ENCODE data around the gene PRDM15. TPM values are rescaled to one million over a fixed set of nuclear protein-coding genes. Genes with fewer than 3 reads are reported as not detected.

Gene PRDM15
- total RNA-seq, 4 donors from 2014 or later = 7.6 to 27.5 (median 12.9) TPM

- Histone ChIP-seq H3K9me3 (no peaks in the 10 kb centered on the region), H3K36me3 (peaks cover 46% of the 10 kb centered on the region), H3K4me3 (no peak overlapping the region), H3K27me3 (no peaks in the 10 kb centered on the region), H3K27ac (no peak overlapping the region), H3K4me1 (no peaks in the 10 kb centered on the region)
- peak; percentile 55 to 65 for DNase-seq (ENCODE audit: low spot score in 2 of 2)
- 98% methylated on average over 11 of the region's 21 CpGs for WGBS
- TF ChIP-seq CTCF (IDR thresholded peaks at IDR 0.05) = no peak
- no peak for TF ChIP-seq POLR2AphosphoS5 (IDR thresholded peaks at IDR 0.05)
- no peak for TF ChIP-seq EP300 (IDR thresholded peaks at IDR 0.05)
- no peak for TF ChIP-seq POLR2A (IDR thresholded peaks at IDR 0.05)
Measured at GRCh38 chr21:41830764-41831452, 48.2 kb downstream of the PRDM15 start.

- H3K27me3 ChIP-seq = no peaks in the 10 kb centered on the region
- 89% methylated on average over 2 of the region's 2 CpGs for WGBS
- no peak for DNase-seq (ENCODE audit: low spot score in 2 of 2)
Measured at GRCh38 chr21:41830145-41830707, 48.9 kb downstream of the PRDM15 start.

GRCh38 chr21:41828884-41829360 is 50.2 kb downstream of the PRDM15 start:
- H3K4me1 ChIP-seq = no peaks in the 10 kb centered on the region
- 64% methylated on average over 3 of the region's 3 CpGs for WGBS
- H3K27me3 ChIP-seq = no peaks in the 10 kb centered on the region
- peaks cover 38% of the 10 kb centered on the region for H3K36me3 ChIP-seq
- H3K9me3 ChIP-seq = no peaks in the 10 kb centered on the region
- H3K4me3 ChIP-seq = no peak overlapping the region
- H3K27ac ChIP-seq = no peak overlapping the region
- no peak for DNase-seq (ENCODE audit: low spot score in 2 of 2)
- no peak for TF ChIP-seq POLR2A (IDR thresholded peaks at IDR 0.05)
- no peak for TF ChIP-seq POLR2AphosphoS5 (IDR thresholded peaks at IDR 0.05)

More at GRCh38 chr21:41830145-41830707, 48.9 kb downstream of the PRDM15 start:
- Histone ChIP-seq H3K4me3 (no peak overlapping the region), H3K4me1 (no peaks in the 10 kb centered on the region), H3K36me3 (peaks cover 45% of the 10 kb centered on the region), H3K27ac (no peak overlapping the region), H3K9me3 (no peaks in the 10 kb centered on the region)
- TF ChIP-seq POLR2AphosphoS5 (IDR thresholded peaks at IDR 0.05) = no peak
- no peak for TF ChIP-seq CTCF (IDR thresholded peaks at IDR 0.05)
- no peak for TF ChIP-seq POLR2A (IDR thresholded peaks at IDR 0.05)

GRCh38 chr21:41827951-41828883 is 50.9 kb downstream of the PRDM15 start:
- DNase-seq (ENCODE audit: low spot score in 2 of 2) = peak in 1 of 2 donors; percentile 49
- H3K4me3 ChIP-seq = no peak overlapping the region
- no peaks in the 10 kb centered on the region for H3K4me1 ChIP-seq
- H3K36me3 ChIP-seq = peaks cover 41% of the 10 kb centered on the region
- no peak overlapping the region for H3K27ac ChIP-seq
- 87% methylated on average over 36 of the region's 42 CpGs for WGBS
- no peaks in the 10 kb centered on the region for H3K9me3 ChIP-seq
- TF ChIP-seq POLR2A (IDR thresholded peaks at IDR 0.05) = no peak
- no peaks in the 10 kb centered on the region for H3K27me3 ChIP-seq

- TF ChIP-seq POLR2A (IDR thresholded peaks at IDR 0.05) = no peak
- TF ChIP-seq POLR2AphosphoS5 (IDR thresholded peaks at IDR 0.05) = no peak
- no peak for TF ChIP-seq EP300 (IDR thresholded peaks at IDR 0.05)
- no peak for TF ChIP-seq CTCF (IDR thresholded peaks at IDR 0.05)
- Histone ChIP-seq H3K27me3 (no peaks in the 10 kb centered on the region), H3K27ac (no peak overlapping the region), H3K4me1 (no peaks in the 10 kb centered on the region), H3K4me3 (no peak overlapping the region), H3K36me3 (peaks cover 44% of the 10 kb centered on the region), H3K9me3 (no peaks in the 10 kb centered on the region)
- 95% methylated on average over 16 of the region's 16 CpGs for WGBS
- no peak for DNase-seq (ENCODE audit: low spot score in 2 of 2)
Measured at GRCh38 chr21:41825881-41826280, 53.3 kb downstream of the PRDM15 start.

GRCh38 chr21:41825216-41825615 is 53.9 kb downstream of the PRDM15 start:
- H3K27me3 ChIP-seq = no peaks in the 10 kb centered on the region
- H3K4me1 ChIP-seq = no peaks in the 10 kb centered on the region
- peaks cover 44% of the 10 kb centered on the region for H3K36me3 ChIP-seq
- no peaks in the 10 kb centered on the region for H3K9me3 ChIP-seq
- TF ChIP-seq POLR2AphosphoS5 (IDR thresholded peaks at IDR 0.05) (no peak), EP300 (IDR thresholded peaks at IDR 0.05) (no peak), CTCF (IDR thresholded peaks at IDR 0.05) (no peak)
- WGBS = 69% methylated on average over 7 of the region's 15 CpGs
- DNase-seq (ENCODE audit: low spot score in 2 of 2) = no peak
- no peak overlapping the region for H3K4me3 ChIP-seq
- H3K27ac ChIP-seq = no peak overlapping the region

Measured in suprapubic skin (tissue), 4 donors.